Activated T-helper 17 cell treated with anti-CD3 and anti-CD28 coated beads, Interleukin-2, amount 50 U/mL, for 72 hours (primary cell): ENCODE results near the gene C10orf62. TPM values are rescaled to one million over a fixed set of nuclear protein-coding genes. Genes with fewer than 3 reads are reported as not detected.

Experiments used
- ATAC-seq: fragments of 150-1000 bp; cut with Tn5 transposase; replicated peaks from 2 replicates; pipeline ENCODE4 v1.10.0; 2021; ENCODE audit warnings: mild to moderate bottlenecking, moderate library complexity
- H3K27ac Mint-ChIP-seq: one replicate; pipeline ENCODE4 v1.8.0; 2022; ENCODE audit warnings: mixed read lengths
- H3K27me3 Mint-ChIP-seq: one replicate; pipeline ENCODE4 v1.8.0; 2022; ENCODE audit warnings: mixed read lengths
- H3K36me3 Mint-ChIP-seq: one replicate; pipeline ENCODE4 v1.8.0; 2022; ENCODE audit warnings: low read depth, mild to moderate bottlenecking, mixed read lengths
- H3K4me1 Mint-ChIP-seq: one replicate; pipeline ENCODE4 v1.8.0; 2022; ENCODE audit warnings: mixed read lengths
- H3K4me3 Mint-ChIP-seq: one replicate; pipeline ENCODE4 v1.8.0; 2022; ENCODE audit warnings: mild to moderate bottlenecking, mixed read lengths
- H3K9me3 Mint-ChIP-seq: one replicate; pipeline ENCODE4 v1.8.0; 2022; ENCODE audit warnings: mixed read lengths
- total RNA-seq, 2 donors: library from RNA; stranded (reverse); gene quantifications; one replicate each; pipeline ENCODE4 v1.2.3, GENCODE V29; 2022

C10orf62 gene
- total RNA-seq, 2 donors from 2014 or later, result not detected

DNA sequence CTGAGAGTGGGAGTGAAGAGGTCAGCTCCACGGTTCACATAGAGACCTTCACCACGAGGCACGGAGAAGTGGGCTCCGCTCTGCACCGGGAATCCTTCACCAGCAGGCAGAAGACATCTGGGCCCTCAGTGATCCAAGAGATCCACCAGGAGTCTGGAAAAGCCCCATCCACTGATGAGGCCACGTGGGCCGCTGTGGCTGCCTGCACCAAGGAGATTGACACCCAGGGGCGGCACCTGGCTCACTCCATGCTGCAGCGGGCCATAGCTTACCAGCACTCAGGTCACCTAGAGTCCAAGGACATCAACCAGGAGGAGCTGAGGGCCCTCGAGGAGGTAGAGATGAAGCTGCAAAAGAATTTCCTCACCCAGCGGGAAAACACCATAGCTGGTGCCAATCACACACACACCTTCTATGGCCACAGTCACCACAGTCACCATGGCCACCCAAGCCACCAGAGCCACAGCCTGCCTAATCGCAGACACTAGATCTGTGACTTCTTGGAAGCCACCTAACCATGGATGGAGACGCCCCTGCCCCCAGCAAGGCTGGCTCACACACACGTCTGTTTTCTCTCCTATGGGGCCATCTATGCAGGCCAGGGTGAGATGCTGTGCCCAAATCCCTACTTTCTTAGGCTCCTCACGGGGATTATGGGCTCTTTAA is 694 bp downstream of the C10orf62 start:
- Mint-ChIP-seq H3K9me3 (no peaks in the 10 kb centered on the region), H3K4me1 (no peaks in the 10 kb centered on the region), H3K27ac (no peak overlapping the region), H3K27me3 (no peaks in the 10 kb centered on the region), H3K36me3 (no peaks in the 10 kb centered on the region), H3K4me3 (no peak overlapping the region)
- peak; percentile 76 for ATAC-seq

DNA sequence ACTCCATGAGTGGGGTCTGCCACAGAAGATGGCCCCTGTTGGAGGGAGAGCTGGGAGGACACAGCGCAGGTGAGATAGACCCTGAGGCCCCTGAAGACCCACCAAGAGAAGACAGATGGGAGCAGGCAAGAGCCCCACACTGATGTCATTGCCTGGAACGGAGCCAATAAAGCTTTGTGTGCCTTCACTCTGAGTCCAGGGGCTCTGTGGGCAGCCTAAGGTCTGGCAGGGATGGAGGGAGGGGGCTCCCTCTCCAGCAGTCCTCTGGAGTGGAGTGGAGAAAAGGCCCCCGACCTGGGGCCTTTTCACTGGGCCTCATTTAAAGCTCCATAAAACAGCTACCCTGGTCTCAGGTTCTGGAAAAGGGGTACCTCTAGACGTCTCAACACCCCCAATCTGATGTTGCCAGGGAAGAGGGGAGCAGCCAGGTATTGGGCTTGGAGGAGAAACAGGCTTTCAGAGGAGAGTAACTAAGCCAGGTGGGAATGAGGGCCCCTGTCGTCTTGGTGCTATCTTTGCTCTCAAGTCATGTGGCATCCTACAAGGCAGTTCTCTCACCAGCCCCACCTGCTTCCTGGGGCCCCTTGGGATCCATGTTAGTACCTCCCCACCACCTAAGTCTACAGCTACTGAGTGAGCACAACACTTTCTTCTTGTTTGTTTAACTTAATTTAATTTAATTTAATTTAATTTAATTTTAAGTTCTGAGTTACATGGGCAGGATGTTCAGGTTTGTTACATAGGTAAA is 1.4 kb downstream of the C10orf62 start:
- no peak overlapping the region for H3K4me3 Mint-ChIP-seq
- no peak for ATAC-seq
- H3K9me3 Mint-ChIP-seq, result no peaks in the 10 kb centered on the region
- no peaks in the 10 kb centered on the region for H3K4me1 Mint-ChIP-seq
- H3K36me3 Mint-ChIP-seq, result no peaks in the 10 kb centered on the region
- H3K27ac Mint-ChIP-seq, result no peak overlapping the region
- no peaks in the 10 kb centered on the region for H3K27me3 Mint-ChIP-seq

DNA sequence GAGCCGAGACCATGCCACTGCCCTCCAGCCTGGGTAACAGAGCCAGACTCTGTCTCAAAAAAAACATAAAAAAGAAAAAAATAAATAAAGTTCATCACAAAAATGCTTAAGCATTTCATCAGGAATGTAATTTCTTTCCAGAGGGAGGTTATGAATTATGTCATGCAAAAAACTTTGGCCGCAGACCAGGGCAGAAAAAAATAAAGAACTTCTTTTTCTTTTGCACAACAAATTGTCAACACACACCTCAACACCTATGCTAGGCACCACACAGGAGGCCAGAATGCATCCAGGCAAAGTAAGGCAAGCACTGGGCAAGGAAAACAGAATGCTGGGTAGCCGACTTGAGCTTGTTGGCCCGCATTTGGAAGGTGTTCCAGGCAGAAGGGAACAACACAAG is 3.9 kb downstream of the C10orf62 start:
- Mint-ChIP-seq H3K4me3 (no peak overlapping the region), H3K27me3 (no peaks in the 10 kb centered on the region), H3K36me3 (no peaks in the 10 kb centered on the region), H3K4me1 (no peaks in the 10 kb centered on the region), H3K9me3 (no peaks in the 10 kb centered on the region), H3K27ac (no peak overlapping the region)
- no peak for ATAC-seq

DNA sequence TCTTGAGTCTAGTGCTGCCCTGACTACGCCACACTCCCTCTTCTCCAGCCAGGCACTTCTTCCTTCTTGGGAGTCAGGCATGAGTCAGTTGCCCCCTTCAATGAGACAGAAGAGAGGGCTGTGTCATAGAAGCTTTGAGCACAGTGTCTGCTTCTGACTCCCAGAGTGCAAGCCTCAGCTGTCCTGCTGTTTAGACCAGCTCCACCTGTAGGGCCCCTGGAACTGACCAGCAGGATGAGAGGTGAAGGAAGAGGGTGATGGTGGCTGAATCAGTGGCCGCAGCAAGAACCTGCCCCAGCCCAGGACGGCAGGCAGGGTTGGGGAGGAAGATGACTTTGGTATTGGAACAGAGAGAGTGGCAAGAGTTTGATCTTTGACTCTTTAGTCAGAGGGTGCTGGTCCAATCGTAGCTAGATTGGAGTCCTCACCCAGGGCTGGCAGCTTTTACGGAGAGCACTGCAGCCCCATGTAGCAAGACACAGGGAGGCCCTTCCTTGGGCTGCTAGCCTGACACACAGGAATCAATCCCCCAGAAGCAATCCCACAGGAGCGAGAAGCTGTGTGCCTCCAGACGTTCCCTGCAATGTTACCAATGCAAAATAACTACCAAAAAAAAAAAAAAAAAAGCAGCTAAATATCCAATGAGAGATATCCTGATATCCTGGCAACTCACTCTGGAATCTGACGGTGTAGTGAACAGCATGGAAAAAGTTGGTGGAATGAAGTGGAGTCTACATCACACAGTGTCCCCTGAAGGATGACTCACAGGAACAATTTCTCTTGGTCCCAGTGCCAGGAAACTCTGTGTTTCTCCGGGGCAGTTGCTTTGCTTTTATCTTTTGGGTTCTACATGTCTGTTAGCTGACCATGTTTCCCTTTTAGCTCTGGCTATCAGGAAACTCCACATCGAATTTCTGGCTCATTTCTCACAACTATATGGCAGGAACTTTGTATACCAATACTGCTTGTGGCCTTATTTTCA is 6.9 kb downstream of the C10orf62 start:
- Mint-ChIP-seq H3K27ac (no peak overlapping the region), H3K27me3 (no peaks in the 10 kb centered on the region), H3K4me1 (no peaks in the 10 kb centered on the region), H3K9me3 (no peaks in the 10 kb centered on the region), H3K4me3 (no peak overlapping the region), H3K36me3 (no peaks in the 10 kb centered on the region)
- ATAC-seq, result no peak

DNA sequence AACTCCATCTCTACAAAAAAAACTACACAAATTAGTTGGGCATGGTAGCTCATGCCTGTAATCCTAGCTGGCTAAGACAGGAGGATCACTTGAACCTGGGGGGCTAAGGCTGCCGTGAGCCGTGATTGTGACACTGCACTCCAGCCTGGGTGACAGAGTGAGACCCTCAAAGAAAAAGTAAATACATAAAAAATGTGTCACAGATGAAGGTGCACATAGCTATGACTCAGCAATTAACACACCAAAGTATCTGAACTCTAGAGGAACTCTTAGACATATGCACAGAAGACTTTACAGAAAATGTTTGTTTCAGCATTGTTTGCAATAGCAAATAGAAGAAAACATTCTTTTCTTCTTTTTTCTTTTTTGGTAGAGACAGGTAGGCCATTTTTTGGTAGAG is 8.3 kb downstream of the C10orf62 start:
- ATAC-seq, result no peak
- Mint-ChIP-seq H3K27me3 (no peaks in the 10 kb centered on the region), H3K4me1 (no peaks in the 10 kb centered on the region), H3K27ac (no peak overlapping the region), H3K9me3 (no peaks in the 10 kb centered on the region), H3K36me3 (no peaks in the 10 kb centered on the region), H3K4me3 (no peak overlapping the region)

DNA sequence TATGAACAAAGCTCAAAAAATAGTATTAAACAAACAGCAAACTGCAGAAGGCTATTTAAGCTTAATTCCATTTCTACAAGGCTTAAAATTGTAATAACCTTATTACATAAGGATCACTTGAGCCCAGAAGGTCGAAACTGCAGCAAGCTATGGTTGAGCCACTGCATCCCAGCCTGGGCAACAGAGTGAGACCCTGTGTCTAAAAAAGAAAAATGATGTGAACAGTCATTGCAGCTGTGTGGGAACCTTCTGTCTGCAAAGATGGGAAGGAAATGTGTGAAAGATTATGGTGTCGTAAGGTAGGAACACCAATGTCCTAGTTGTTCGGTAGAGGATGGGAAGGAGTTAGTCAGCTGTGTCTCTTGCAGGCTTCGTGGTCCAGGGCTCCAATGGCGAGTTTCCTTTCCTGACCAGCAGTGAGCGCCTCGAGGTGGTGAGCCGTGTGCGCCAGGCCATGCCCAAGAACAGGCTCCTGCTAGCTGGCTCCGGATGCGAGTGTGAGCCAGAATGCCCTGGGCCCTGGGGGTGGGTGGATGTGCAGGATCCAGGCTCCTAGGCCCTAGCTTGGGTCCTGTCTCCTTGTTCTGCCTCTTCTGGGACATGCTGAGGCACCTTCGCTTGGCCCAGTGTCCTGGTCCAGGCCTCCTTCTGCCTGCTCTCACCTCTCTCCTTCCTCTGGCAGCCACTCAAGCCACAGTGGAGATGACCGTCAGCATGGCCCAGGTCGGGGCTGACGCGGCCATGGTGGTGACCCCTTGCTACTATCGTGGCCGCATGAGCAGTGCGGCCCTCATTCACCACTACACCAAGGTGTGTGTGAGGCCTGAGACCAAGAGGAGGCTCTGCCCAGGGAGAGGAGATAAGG is 9.1 kb downstream of the C10orf62 start:
- no peak overlapping the region for H3K4me3 Mint-ChIP-seq
- no peaks in the 10 kb centered on the region for H3K27me3 Mint-ChIP-seq
- no peak for ATAC-seq
- no peaks in the 10 kb centered on the region for H3K36me3 Mint-ChIP-seq
- H3K9me3 Mint-ChIP-seq, result no peaks in the 10 kb centered on the region
- no peaks in the 10 kb centered on the region for H3K4me1 Mint-ChIP-seq
- H3K27ac Mint-ChIP-seq, result no peak overlapping the region

DNA sequence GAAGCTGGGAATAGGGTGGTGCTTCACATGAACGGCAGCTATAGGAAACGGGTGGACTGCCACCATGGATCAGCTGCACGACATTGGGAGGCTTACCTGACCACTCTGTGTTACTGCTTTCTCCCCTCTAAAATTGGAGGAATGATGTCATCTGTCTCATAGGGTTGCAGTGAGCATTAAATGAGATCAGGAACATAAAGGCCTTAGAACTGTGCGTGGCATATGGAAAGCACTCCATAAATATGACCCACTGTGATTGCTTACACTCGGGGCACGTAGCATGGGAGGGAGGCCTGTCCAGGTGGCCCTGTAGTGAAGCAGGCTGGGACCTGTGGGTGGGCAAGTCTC is 9.7 kb downstream of the C10orf62 start:
- Mint-ChIP-seq H3K4me3 (no peak overlapping the region), H3K36me3 (no peaks in the 10 kb centered on the region), H3K4me1 (no peaks in the 10 kb centered on the region), H3K27ac (no peak overlapping the region), H3K27me3 (no peaks in the 10 kb centered on the region), H3K9me3 (no peaks in the 10 kb centered on the region)
- no peak for ATAC-seq

DNA sequence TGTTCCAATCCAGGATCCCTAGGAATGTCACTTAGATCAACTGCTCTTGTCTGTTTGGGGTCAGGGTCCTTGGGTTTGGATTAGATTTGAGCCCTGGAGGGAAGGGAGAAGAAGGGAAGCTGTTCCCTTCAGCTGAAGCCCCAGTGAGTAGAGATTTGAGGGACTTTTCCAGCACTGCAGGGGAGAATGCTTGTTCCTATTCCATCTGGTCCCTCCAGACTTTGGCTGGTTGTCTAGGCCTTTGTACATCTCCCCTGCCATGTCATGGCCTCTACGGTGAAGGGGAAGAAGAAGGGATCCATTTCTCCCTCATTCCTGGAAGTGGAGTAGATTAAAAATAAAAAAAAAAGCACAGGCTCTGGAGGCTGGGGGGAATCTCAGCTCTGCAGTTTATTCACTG is 11.1 kb downstream of the C10orf62 start:
- H3K36me3 Mint-ChIP-seq, result no peaks in the 10 kb centered on the region
- H3K4me1 Mint-ChIP-seq, result no peaks in the 10 kb centered on the region
- H3K4me3 Mint-ChIP-seq, result no peak overlapping the region
- no peak for ATAC-seq
- H3K27ac Mint-ChIP-seq, result no peak overlapping the region
- H3K27me3 Mint-ChIP-seq, result no peaks in the 10 kb centered on the region
- no peaks in the 10 kb centered on the region for H3K9me3 Mint-ChIP-seq

DNA sequence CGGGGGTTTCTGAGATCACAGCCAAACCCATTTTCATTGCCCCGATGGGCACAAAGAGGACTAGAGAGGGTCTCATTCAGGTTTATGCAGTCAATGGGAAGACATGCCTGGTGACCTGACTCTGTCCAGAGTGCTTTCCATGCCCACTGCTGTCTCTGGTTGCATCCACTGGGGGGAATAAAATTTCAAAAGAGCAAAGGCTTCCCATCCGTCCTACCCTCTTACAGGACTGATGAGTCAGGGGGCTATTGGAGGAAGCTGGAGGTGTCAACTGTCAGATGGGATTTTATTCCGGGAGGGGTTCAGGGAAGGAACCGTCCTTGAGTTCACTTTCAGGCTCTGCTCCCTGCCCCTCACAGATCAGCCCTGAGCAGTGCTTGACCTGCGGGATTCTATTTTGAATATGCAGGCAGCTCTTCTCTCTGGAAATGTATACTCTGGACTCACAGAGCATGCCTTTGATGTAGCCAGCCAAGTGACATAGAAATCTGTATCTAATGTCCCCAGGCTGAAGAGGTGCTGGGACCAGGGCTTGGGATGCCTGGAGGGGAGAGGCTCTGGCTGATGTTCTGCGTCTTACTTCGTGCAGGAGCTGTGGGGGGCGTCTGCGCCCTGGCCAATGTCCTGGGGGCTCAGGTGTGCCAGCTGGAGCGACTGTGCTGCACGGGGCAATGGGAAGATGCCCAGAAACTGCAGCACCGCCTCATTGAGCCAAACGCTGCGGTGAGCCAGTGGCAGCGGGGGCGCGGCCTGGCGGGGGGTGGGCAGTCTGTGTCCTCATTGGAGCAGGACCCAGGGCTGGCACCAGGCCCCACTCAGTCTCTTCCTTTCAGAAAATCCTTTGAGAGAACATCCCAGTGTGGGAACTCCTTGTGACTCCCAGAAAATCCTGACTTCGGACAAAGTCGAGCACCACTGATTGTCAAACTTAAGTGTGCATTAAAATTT is 12.0 kb downstream of the C10orf62 start:
- H3K27ac Mint-ChIP-seq, result no peak overlapping the region
- H3K27me3 Mint-ChIP-seq, result no peaks in the 10 kb centered on the region
- no peak overlapping the region for H3K4me3 Mint-ChIP-seq
- H3K36me3 Mint-ChIP-seq, result no peaks in the 10 kb centered on the region
- ATAC-seq, result no peak
- H3K4me1 Mint-ChIP-seq, result no peaks in the 10 kb centered on the region
- H3K9me3 Mint-ChIP-seq, result no peaks in the 10 kb centered on the region

DNA sequence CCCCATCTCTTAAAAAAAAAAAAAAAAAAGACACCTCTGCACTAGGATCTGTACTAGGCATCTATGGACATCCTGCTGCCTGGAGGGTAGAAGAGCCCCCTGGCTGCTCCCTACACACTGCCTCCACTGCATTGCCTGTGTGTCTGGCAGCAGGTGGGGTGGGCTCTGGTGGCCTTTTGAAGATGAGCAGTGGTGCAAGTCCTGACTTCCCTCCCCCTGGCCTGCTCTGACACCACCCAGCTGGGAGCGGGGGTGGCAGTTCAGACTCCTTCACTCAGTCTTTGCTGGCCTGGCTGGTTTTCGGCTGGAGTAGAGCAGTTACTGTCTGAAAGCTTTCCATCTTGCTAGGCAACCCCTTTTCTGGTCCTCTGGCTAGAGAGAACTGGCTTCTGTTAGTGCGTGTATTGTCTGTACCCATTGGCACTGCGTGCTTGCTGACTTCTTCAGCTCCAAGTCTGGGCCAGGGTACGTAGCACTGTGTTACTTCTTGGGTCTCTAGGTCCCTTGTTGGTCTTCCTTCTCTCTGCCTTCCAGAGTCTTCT is 17.6 kb downstream of the C10orf62 start:
- Mint-ChIP-seq H3K36me3 (no peaks in the 10 kb centered on the region), H3K9me3 (no peaks in the 10 kb centered on the region), H3K27ac (no peak overlapping the region), H3K27me3 (no peaks in the 10 kb centered on the region), H3K4me3 (no peak overlapping the region), H3K4me1 (no peaks in the 10 kb centered on the region)
- no peak for ATAC-seq

DNA sequence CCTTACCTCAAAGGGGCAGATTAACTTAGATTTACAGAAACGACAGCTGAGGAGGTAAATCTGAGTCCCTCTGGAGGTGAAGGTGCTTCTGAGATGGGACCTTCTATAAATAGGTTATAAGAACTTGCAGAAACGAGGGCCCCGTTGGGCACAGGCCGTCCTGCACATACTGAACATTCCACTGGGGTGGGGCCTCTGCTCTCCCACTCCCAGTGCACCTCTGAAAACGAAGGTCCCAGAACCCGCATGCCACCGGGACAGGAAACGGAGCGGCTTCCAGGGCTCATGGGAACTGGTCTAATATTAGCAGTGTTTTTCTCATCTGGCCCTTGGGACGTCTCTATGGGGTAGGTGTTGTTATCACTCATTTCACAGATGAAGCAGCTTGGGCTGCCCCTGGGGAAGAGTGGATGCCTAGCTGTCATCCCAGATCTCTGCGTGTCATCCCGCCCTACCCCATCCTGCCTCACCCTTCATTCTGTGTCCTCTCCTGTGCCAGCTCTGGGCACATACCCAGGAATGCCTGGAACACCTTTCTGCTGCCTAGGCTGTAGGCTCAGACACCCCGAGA is 19.6 kb downstream of the C10orf62 start:
- Mint-ChIP-seq H3K4me1 (no peaks in the 10 kb centered on the region), H3K9me3 (no peaks in the 10 kb centered on the region), H3K27me3 (no peaks in the 10 kb centered on the region), H3K4me3 (no peak overlapping the region), H3K27ac (no peak overlapping the region), H3K36me3 (no peaks in the 10 kb centered on the region)
- no peak for ATAC-seq

DNA sequence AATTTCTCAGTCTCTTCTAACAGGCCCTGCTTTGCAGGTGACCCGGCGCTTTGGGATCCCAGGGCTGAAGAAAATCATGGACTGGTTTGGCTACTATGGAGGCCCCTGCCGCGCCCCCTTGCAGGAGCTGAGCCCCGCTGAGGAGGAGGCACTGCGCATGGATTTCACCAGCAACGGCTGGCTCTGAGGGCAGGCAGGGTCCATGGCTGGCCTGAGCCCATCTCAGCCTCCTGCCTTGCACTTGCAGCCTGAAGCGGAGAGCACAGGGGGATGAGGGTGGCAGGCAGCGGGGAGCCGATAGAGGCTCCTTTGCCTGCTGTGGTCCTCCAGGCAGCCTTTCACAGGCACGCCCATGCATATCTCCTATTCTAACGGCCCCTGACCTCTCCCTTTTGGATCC is 22.0 kb downstream of the C10orf62 start:
- Mint-ChIP-seq H3K36me3 (no peaks in the 10 kb centered on the region), H3K4me1 (no peaks in the 10 kb centered on the region), H3K27ac (no peak overlapping the region), H3K27me3 (no peaks in the 10 kb centered on the region), H3K4me3 (no peak overlapping the region), H3K9me3 (no peaks in the 10 kb centered on the region)
- no peak for ATAC-seq

DNA sequence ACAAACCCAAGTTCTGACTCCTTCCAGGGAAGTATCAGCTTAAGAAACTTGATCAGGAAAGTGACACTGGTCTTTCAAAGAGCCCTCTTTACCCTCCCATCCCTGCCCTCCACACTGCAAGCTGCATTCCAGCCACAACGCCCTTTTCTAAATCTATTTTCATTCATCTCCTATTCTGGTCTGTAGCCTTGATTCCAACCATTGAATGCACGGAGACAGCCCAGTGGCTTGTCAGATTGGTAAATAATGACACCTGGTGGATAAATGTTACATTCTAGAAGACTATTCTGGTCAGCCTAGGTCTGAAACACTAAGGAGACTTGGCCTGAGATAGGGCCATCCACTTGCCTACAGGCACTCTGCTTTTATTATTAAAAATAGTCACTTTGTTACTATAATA is 22.9 kb downstream of the C10orf62 start:
- H3K9me3 Mint-ChIP-seq, result no peaks in the 10 kb centered on the region
- H3K36me3 Mint-ChIP-seq, result no peaks in the 10 kb centered on the region
- ATAC-seq, result peak; percentile 61
- H3K4me1 Mint-ChIP-seq, result no peaks in the 10 kb centered on the region
- H3K27ac Mint-ChIP-seq, result no peak overlapping the region
- no peaks in the 10 kb centered on the region for H3K27me3 Mint-ChIP-seq
- H3K4me3 Mint-ChIP-seq, result no peak overlapping the region
